Peyer's patch (tissue), 4 donors: ENCODE measurements around the gene PTPN13.

Experiments
- POLR2A ChIP-seq, 2 donors: fragments of 450-650 bp; IDR thresholded peaks; one replicate each; pipeline ENCODE4 v1.5.1; 2017; ENCODE audit warnings: antibody characterized with exemption in 2 of 2, mild to moderate bottlenecking in 2 of 2, moderate library complexity in 2 of 2
- TF ChIP-seq, protein P1 (sequence below), 6 experiments: fragments of 450-650 bp in 4 of 6; fragments of 200-600 bp in 2 of 6; sonication (generic) in 1 of 6; IDR thresholded peaks; one replicate each; pipeline ENCODE4 v1.5.1; 2017 to 2019; ENCODE audit warnings: antibody characterized with exemption in 6 of 6, mild to moderate bottlenecking in 3 of 6, moderate library complexity in 1 of 6

DNA sequence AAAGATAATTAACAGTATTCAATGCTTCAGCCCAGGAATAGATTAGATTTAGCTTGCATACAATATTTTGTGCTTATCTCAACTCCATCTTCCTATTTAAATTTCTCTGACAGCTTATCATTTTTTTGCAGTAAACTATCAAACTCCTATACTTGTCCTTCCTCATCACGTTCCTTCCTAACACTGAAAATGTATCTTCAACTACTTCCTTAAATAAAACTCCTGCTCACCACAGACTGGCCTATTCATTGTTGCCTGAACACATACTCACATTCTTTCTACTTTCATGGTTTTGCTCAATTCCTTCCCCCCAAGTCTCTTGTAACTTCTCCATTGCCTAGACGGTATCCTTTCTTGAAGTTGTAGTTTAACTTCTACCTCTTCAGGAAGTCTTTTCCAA, 28.5 kb upstream of the PTPN13 start:
- TF ChIP-seq, protein P1, sequence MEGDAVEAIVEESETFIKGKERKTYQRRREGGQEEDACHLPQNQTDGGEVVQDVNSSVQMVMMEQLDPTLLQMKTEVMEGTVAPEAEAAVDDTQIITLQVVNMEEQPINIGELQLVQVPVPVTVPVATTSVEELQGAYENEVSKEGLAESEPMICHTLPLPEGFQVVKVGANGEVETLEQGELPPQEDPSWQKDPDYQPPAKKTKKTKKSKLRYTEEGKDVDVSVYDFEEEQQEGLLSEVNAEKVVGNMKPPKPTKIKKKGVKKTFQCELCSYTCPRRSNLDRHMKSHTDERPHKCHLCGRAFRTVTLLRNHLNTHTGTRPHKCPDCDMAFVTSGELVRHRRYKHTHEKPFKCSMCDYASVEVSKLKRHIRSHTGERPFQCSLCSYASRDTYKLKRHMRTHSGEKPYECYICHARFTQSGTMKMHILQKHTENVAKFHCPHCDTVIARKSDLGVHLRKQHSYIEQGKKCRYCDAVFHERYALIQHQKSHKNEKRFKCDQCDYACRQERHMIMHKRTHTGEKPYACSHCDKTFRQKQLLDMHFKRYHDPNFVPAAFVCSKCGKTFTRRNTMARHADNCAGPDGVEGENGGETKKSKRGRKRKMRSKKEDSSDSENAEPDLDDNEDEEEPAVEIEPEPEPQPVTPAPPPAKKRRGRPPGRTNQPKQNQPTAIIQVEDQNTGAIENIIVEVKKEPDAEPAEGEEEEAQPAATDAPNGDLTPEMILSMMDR (IDR thresholded peaks at IDR 0.05): no peak
- TF ChIP-seq POLR2A (IDR thresholded peaks at IDR 0.05): no peak
